Measurements from ENCODE around the gene SUSD1.

- TF ChIP-seq CTCF (conservative IDR thresholded peaks at IDR 0.05; ENCODE audit: low read length) (no peak), EZH2phosphoT487 (IDR thresholded peaks at IDR 0.05; ENCODE audit: borderline replicate concordance, low read depth, low read length) (no peak)
Observed at GRCh38 chr9:112130997-112131396, 44.1 kb downstream of the SUSD1 start.
